SU-DHL-6 (cell line): ENCODE results near the gene SH3PXD2B.

Experiments used
- H2AFZ ChIP-seq: fragments of 200-600 bp; sonication (generic); 2 replicates; pipeline ENCODE4 v1.6.1; 2014; ENCODE audit warnings: low read depth, mild to moderate bottlenecking, moderate library complexity, mixed read lengths, antibody characterized with exemption, low read length; ENCODE audit not compliant: severe bottlenecking
- H3F3A ChIP-seq: fragments of 200-600 bp; shearing (Covaris generic); 2 replicates; pipeline ENCODE4 v1.6.0; 2016; ENCODE audit warnings: antibody characterized with exemption, mild to moderate bottlenecking; ENCODE audit not compliant: insufficient read depth
- H3K27ac ChIP-seq: fragments of 200-600 bp; sonication (generic); 2 replicates; pipeline ENCODE4 v1.5.1; 2016; ENCODE audit warnings: low read depth, mild to moderate bottlenecking, low read length, moderate library complexity, mixed read lengths
- H3K27me3 ChIP-seq: fragments of 200-600 bp; sonication (generic), shearing (Covaris generic); 2 replicates; pipeline ENCODE4 v1.6.0; 2014; ENCODE audit warnings: mild to moderate bottlenecking, low read length
- H3K36me3 ChIP-seq: fragments of 200-600 bp; sonication (generic); 2 replicates; pipeline ENCODE4 v1.6.1; 2014; ENCODE audit warnings: mild to moderate bottlenecking, low read length, mixed read lengths
- H3K4me2 ChIP-seq: fragments of 300-600, 200-600 bp; shearing (Covaris generic), sonication (generic); 2 replicates; pipeline ENCODE4 v1.6.0; 2014; ENCODE audit warnings: low read length, low read depth, mild to moderate bottlenecking; ENCODE audit not compliant: poor library complexity, severe bottlenecking
- H3K4me3 ChIP-seq: fragments of 200-600 bp; sonication (generic); 2 replicates; pipeline ENCODE4 v1.5.1; 2014; ENCODE audit warnings: antibody characterized with exemption, low read length, mild to moderate bottlenecking, mixed read lengths; ENCODE audit not compliant: insufficient read depth, poor library complexity, severe bottlenecking
- H3K79me2 ChIP-seq: fragments of 200-600 bp; sonication (generic); 2 replicates; pipeline ENCODE4 v1.6.1; 2014; ENCODE audit warnings: mild to moderate bottlenecking, low read length, moderate library complexity; ENCODE audit not compliant: insufficient read depth
- H3K9ac ChIP-seq: fragments of 200-600 bp; sonication (generic); 2 replicates; pipeline ENCODE4 v1.7.0; 2014; ENCODE audit warnings: mild to moderate bottlenecking, low read length
- H3K9me2 ChIP-seq: fragments of 200-600 bp; sonication (generic); replicated peaks from 2 replicates; pipeline ENCODE4 v1.6.1; 2014; ENCODE audit warnings: low read length; ENCODE audit not compliant: insufficient read depth
- H3K9me3 ChIP-seq: fragments of 200-600 bp; sonication (generic); 2 replicates; pipeline ENCODE4 v1.6.1; 2014; ENCODE audit warnings: low read length, mixed read lengths; ENCODE audit not compliant: insufficient read depth
- H4K20me1 ChIP-seq: fragments of 200-600 bp; sonication (generic); 2 replicates; pipeline ENCODE4 v1.6.1; 2014; ENCODE audit warnings: low read depth, mild to moderate bottlenecking, antibody characterized with exemption, low read length, moderate library complexity, mixed read lengths
- CTCF ChIP-seq: fragments of 200-600 bp; sonication (generic); IDR thresholded peaks from one replicate; pipeline ENCODE4 v1.5.1; 2017; ENCODE audit warnings: antibody characterized with exemption, mild to moderate bottlenecking, low read length, moderate library complexity; ENCODE audit not compliant: insufficient read depth, poor library complexity, severe bottlenecking
- EZH2phosphoT487 ChIP-seq: fragments of 200-600 bp; sonication (generic), shearing (Covaris generic); conservative IDR thresholded peaks from 2 replicates; pipeline ENCODE4 v1.6.1; 2018; ENCODE audit warnings: mild to moderate bottlenecking, antibody characterized with exemption, low read length, moderate library complexity, mixed read lengths

The SH3PXD2B gene

GRCh38 chr5:172404746-172405145 is 49.6 kb downstream of the SH3PXD2B start:
- no peaks in the 10 kb centered on the region for H3F3A ChIP-seq
- no peaks in the 10 kb centered on the region for H3K9me3 ChIP-seq
- no peaks in the 10 kb centered on the region for H3K79me2 ChIP-seq
- H3K27ac ChIP-seq, result no peak overlapping the region
- no peaks in the 10 kb centered on the region for H3K9me2 ChIP-seq
- H2AFZ ChIP-seq, result no peak overlapping the region
- H3K36me3 ChIP-seq, result no peaks in the 10 kb centered on the region
- no peaks in the 10 kb centered on the region for H3K27me3 ChIP-seq
- H3K4me2 ChIP-seq, result no peak overlapping the region
- TF ChIP-seq CTCF (no peak), EZH2phosphoT487 (no peak)
- no peaks in the 10 kb centered on the region for H4K20me1 ChIP-seq
- H3K9ac ChIP-seq, result no peak overlapping the region
- H3K4me3 ChIP-seq, result no peak overlapping the region

- Histone ChIP-seq H4K20me1 (no peaks in the 10 kb centered on the region), H3K27me3 (no peaks in the 10 kb centered on the region), H3K9me3 (no peaks in the 10 kb centered on the region), H3K79me2 (no peaks in the 10 kb centered on the region), H3K4me2 (no peak overlapping the region), H2AFZ (no peak overlapping the region), H3K9ac (no peak overlapping the region), H3K27ac (no peak overlapping the region), H3K4me3 (no peak overlapping the region), H3K36me3 (no peaks in the 10 kb centered on the region), H3K9me2 (no peaks in the 10 kb centered on the region), H3F3A (no peaks in the 10 kb centered on the region)
- TF ChIP-seq CTCF (no peak), EZH2phosphoT487 (no peak)
Measured at GRCh38 chr5:172403817-172404216, 50.5 kb downstream of the SH3PXD2B start.

GRCh38 chr5:172403189-172403796 is 51.0 kb downstream of the SH3PXD2B start:
- H3K9ac ChIP-seq, result no peak overlapping the region
- no peaks in the 10 kb centered on the region for H4K20me1 ChIP-seq
- no peaks in the 10 kb centered on the region for H3K36me3 ChIP-seq
- H2AFZ ChIP-seq, result no peak overlapping the region
- H3K9me3 ChIP-seq, result no peaks in the 10 kb centered on the region
- no peaks in the 10 kb centered on the region for H3K9me2 ChIP-seq
- H3K27ac ChIP-seq, result no peak overlapping the region
- no peak overlapping the region for H3K4me2 ChIP-seq
- H3K79me2 ChIP-seq, result no peaks in the 10 kb centered on the region
- H3K4me3 ChIP-seq, result no peak overlapping the region
- no peaks in the 10 kb centered on the region for H3K27me3 ChIP-seq
- TF ChIP-seq CTCF (no peak), EZH2phosphoT487 (no peak)
- H3F3A ChIP-seq, result no peaks in the 10 kb centered on the region
